Transverse colon (tissue), 3 donors: ENCODE results near the gene OR4D10.

Source experiments
- CTCF ChIP-seq, 5 experiments: fragments of 200-600 bp in 3 of 5; fragments of 450-650 bp in 2 of 5; sonication (generic) in 3 of 5; IDR thresholded peaks; 1 replicate in 2 of 5; 2 replicates in 3 of 5; pipeline ENCODE4 v1.5.1; 2016 to 2017; ENCODE audit warnings: antibody characterized with exemption in 5 of 5, inconsistent platforms in 3 of 5, mild to moderate bottlenecking in 2 of 5, moderate library complexity in 1 of 5
- EP300 ChIP-seq: sonication (generic); formaldehyde crosslinking; IDR thresholded peaks from one replicate; pipeline ENCODE4 v1.6.1; 2017; ENCODE audit warnings: antibody characterized with exemption, low read depth
- POLR2A ChIP-seq: fragments of 450-650 bp; IDR thresholded peaks from one replicate; pipeline ENCODE4 v1.6.1; 2016; ENCODE audit warnings: antibody characterized with exemption, mild to moderate bottlenecking, moderate library complexity

- TF ChIP-seq CTCF (IDR thresholded peaks at IDR 0.05): no peak
- TF ChIP-seq POLR2A: no peak
- no peak for TF ChIP-seq EP300
Observed at GRCh38 chr11:59480359-59480758, 7.2 kb downstream of the OR4D10 start.
